ENCODE measurements around the gene SF3A2.

The SF3A2 gene, protein sequence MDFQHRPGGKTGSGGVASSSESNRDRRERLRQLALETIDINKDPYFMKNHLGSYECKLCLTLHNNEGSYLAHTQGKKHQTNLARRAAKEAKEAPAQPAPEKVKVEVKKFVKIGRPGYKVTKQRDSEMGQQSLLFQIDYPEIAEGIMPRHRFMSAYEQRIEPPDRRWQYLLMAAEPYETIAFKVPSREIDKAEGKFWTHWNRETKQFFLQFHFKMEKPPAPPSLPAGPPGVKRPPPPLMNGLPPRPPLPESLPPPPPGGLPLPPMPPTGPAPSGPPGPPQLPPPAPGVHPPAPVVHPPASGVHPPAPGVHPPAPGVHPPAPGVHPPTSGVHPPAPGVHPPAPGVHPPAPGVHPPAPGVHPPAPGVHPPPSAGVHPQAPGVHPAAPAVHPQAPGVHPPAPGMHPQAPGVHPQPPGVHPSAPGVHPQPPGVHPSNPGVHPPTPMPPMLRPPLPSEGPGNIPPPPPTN

DNA sequence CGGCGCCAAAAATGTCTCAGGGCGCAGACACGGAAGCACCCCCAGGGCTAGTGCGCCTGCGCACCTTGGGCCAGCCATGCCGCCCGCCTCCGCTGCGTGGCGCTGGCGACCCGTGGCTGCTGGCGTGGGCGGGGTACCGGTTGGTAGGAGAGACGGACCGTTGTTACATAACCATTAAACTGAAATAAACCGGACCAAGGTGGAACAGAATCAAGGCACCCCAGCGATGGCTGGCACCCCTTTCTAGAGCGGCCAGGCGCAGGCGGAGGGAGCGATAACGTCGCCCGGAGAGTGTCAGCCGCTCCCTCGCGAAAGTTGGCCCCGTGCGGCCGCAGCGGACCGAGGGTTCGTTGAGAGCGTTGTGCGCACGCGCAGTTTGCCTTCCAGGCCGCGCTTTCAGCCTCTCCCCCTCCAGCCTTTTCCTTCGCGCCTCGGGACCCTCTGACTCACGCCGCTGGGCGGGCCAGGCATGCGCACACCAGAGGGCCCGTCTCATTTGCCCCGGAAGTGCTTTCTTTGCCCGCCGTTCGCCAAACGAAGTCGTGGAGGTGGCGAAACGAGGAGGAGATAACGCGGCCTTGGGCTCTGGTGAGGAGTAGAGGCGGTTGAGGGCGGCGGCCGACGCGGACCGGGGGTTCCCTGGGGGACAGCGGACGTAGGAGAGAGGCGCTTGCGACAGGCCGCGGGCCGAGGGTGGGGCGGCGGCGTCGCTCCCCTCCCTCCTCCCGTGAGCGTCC is at the start of gene SF3A2, which contains the start of gene PLEKHJ1:
Gene SF3A2 (plus strand): TSS at position 511 of the 737 bp plus-strand sequence. CDS start 6,595 bp downstream, outside the sequence.
Gene PLEKHJ1 (minus strand): TSS at position 16 of the 737 bp plus-strand sequence. CDS start 81 bp downstream, outside the sequence.
- no peaks in the 10 kb centered on the region for H3K9me3 Mint-ChIP-seq
- H3K4me3 Mint-ChIP-seq = peak within 1 kb of the TSS; percentile 98
- DNase-seq (ENCODE audit: low spot score in 2 of 2) (peak; percentile 100), ATAC-seq (peak; percentile 84)
- H3K27ac Mint-ChIP-seq = peak within 1 kb of the TSS; percentile 100
- peaks cover 73% of the 10 kb centered on the region for H3K4me1 Mint-ChIP-seq
- H3K36me3 Mint-ChIP-seq = peaks cover 98% of the 10 kb centered on the region

GRCh38 chr19:2187159-2187558 is 49.5 kb upstream of the SF3A2 start:
- no peak for ATAC-seq
- Mint-ChIP-seq H3K4me1 (peaks cover 45% of the 10 kb centered on the region), H3K27ac (peak overlapping the region; percentile 53), H3K9me3 (no peaks in the 10 kb centered on the region), H3K4me3 (no peak overlapping the region), H3K36me3 (peaks cover 99% of the 10 kb centered on the region)
- DNase-seq (ENCODE audit: low spot score in 2 of 2) = no peak

- peaks cover 99% of the 10 kb centered on the region for H3K36me3 Mint-ChIP-seq
- H3K4me3 Mint-ChIP-seq = no peak overlapping the region
- no peak for DNase-seq (ENCODE audit: low spot score in 2 of 2)
- peak overlapping the region; percentile 34 for H3K27ac Mint-ChIP-seq
- H3K4me1 Mint-ChIP-seq = peaks cover 35% of the 10 kb centered on the region
- ATAC-seq = peak; percentile 93
- no peaks in the 10 kb centered on the region for H3K9me3 Mint-ChIP-seq
Observed at GRCh38 chr19:2188708-2189385, 47.8 kb upstream of the SF3A2 start.

DNA sequence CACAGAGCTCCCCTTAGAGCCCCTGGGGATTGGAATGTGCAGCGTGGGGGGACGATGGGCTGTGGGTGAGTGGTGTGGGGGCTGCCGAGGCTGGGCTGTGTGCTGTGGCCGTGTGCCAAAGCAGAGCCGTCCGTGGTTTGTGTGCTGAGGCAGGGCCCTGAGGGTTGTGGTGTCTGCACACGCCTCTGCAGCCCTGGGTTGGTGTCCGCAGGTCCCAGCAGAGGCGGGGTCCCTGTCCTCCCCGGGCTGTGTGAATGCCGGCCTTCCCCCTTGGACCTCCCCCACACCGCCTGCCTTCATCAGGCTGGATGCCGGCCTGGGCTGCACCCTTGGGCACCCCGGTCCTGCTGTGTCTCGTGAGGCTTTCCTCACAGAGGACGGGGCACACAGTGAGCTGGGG is 46.7 kb upstream of the SF3A2 start:
- peak overlapping the region; percentile 79 for H3K27ac Mint-ChIP-seq
- H3K4me3 Mint-ChIP-seq = no peak overlapping the region
- H3K9me3 Mint-ChIP-seq = no peaks in the 10 kb centered on the region
- ATAC-seq = no peak
- DNase-seq (ENCODE audit: low spot score in 2 of 2) = no peak
- peaks cover 99% of the 10 kb centered on the region for H3K36me3 Mint-ChIP-seq
- H3K4me1 Mint-ChIP-seq = peaks cover 25% of the 10 kb centered on the region

DNA sequence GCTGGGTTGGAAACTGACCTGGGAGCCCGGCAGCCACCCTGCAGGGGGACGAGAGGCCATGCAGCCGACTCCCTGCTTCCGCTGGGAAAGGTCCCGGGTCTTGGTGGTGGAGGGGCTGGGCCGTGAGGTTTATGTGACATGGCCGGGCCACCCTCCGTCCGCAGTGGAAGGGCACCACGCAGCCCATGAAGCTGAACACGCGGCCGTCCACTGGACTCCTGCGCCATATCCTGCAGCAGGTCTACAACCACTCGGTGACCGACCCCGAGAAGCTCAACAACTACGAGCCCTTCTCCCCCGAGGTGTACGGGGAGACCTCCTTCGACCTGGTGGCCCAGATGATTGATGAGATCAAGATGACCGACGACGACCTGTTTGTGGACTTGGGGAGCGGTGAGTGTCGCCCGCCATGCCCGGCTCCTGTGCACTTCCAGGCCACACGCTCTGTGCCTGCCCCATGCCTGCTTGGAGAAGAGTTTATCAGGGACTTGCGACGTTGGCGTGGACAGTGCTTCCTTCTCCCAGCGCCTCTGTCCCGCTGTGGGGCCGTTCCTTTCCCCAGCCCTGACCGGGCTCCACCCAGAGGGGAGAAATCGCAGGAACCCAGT is 45.7 kb upstream of the SF3A2 start:
- peaks cover 20% of the 10 kb centered on the region for H3K4me1 Mint-ChIP-seq
- ATAC-seq = no peak
- peak overlapping the region; percentile 79 for H3K27ac Mint-ChIP-seq
- H3K4me3 Mint-ChIP-seq = no peak overlapping the region
- DNase-seq (ENCODE audit: low spot score in 2 of 2) = no peak
- H3K9me3 Mint-ChIP-seq = no peaks in the 10 kb centered on the region
- peaks cover 98% of the 10 kb centered on the region for H3K36me3 Mint-ChIP-seq

- Mint-ChIP-seq H3K27ac (peak overlapping the region; percentile 79), H3K4me3 (no peak overlapping the region), H3K4me1 (peaks cover 22% of the 10 kb centered on the region), H3K9me3 (no peaks in the 10 kb centered on the region), H3K36me3 (peaks cover 98% of the 10 kb centered on the region)
- ATAC-seq = no peak
- DNase-seq (ENCODE audit: low spot score in 2 of 2) = no peak
Observed at GRCh38 chr19:2191456-2192310, 44.9 kb upstream of the SF3A2 start.

DNA sequence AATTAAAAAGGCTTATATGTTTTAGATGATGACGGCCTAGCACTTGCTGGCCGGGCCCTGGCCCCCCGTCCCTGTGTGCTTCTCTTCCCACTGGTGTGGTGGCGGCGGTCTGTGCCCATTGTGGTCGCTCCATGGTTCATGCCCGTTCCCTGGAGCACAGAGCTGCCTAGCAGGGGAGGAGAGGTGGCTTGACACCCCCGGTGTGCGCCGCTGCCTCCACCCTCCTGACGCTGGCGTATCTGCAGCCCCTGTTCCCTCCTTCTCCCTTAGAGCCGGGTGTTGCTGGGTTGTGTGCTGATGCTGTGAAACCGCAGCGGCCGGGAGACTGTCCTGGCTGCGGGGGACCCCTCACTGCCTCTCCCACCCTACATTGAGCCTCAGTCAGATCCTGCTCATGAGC is 43.8 kb upstream of the SF3A2 start:
- no peak for DNase-seq (ENCODE audit: low spot score in 2 of 2)
- H3K9me3 Mint-ChIP-seq = no peaks in the 10 kb centered on the region
- no peak overlapping the region for H3K27ac Mint-ChIP-seq
- no peak for ATAC-seq
- peaks cover 98% of the 10 kb centered on the region for H3K36me3 Mint-ChIP-seq
- H3K4me3 Mint-ChIP-seq = no peak overlapping the region
- H3K4me1 Mint-ChIP-seq = peaks cover 27% of the 10 kb centered on the region

DNA sequence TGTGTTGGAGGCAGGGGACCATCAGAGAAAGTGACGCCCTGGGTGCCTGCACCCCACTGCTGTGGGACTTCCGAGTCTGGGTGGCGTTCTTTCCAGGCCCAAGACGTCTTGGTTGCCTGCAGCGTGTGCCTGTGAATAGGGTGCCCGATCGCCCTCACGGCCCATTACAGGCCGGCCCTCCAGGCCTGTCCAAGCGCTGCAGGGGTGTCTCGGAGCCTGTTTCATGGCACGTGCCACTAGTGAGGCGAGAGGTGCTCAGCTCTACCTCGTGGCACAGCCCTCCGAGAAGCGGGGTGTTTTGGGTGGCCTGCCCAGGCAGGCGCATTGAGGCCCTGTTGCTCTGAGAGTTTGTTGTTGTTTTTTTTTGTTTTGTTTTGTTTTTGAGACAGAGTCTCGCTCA is 42.8 kb upstream of the SF3A2 start:
- Mint-ChIP-seq H3K4me1 (peaks cover 26% of the 10 kb centered on the region), H3K9me3 (no peaks in the 10 kb centered on the region), H3K36me3 (peaks cover 95% of the 10 kb centered on the region), H3K27ac (no peak overlapping the region), H3K4me3 (no peak overlapping the region)
- ATAC-seq (no peak), DNase-seq (ENCODE audit: low spot score in 2 of 2) (no peak)

- DNase-seq (ENCODE audit: low spot score in 2 of 2) (no peak), ATAC-seq (no peak)
- no peak overlapping the region for H3K27ac Mint-ChIP-seq
- H3K36me3 Mint-ChIP-seq = peaks cover 90% of the 10 kb centered on the region
- no peak overlapping the region for H3K4me3 Mint-ChIP-seq
- no peaks in the 10 kb centered on the region for H3K9me3 Mint-ChIP-seq
- peaks cover 25% of the 10 kb centered on the region for H3K4me1 Mint-ChIP-seq
Observed at GRCh38 chr19:2194513-2195078, 42.0 kb upstream of the SF3A2 start.

DNA sequence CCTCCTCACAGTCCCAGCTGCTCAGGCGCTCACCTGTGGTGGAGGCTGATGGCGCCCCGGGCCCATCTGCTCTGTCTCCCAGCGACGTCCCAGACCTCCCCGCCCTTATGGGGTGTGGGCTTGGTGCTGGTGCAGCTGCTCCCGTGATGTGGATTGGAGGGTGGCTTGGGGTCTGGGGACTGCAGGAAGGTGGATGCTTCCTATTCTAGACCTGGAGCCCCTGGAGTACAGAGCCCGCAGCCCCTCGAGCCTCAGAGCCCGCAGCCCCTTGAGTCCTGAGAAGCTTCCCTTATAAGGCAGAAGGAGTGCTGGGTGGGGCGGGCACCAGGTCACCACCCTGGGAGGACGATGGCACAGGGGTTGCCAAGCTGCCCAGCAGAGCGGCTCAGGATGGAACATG is 41.3 kb upstream of the SF3A2 start:
- Mint-ChIP-seq H3K36me3 (peaks cover 87% of the 10 kb centered on the region), H3K4me1 (peaks cover 25% of the 10 kb centered on the region), H3K27ac (peak overlapping the region; percentile 43), H3K4me3 (no peak overlapping the region), H3K9me3 (no peaks in the 10 kb centered on the region)
- DNase-seq (ENCODE audit: low spot score in 2 of 2) (no peak), ATAC-seq (no peak)

- Mint-ChIP-seq H3K36me3 (peaks cover 87% of the 10 kb centered on the region), H3K9me3 (no peaks in the 10 kb centered on the region), H3K27ac (no peak overlapping the region), H3K4me1 (peaks cover 23% of the 10 kb centered on the region), H3K4me3 (no peak overlapping the region)
- DNase-seq (ENCODE audit: low spot score in 2 of 2) = no peak
- ATAC-seq = no peak
Observed at GRCh38 chr19:2195914-2196313, 40.7 kb upstream of the SF3A2 start.

DNA sequence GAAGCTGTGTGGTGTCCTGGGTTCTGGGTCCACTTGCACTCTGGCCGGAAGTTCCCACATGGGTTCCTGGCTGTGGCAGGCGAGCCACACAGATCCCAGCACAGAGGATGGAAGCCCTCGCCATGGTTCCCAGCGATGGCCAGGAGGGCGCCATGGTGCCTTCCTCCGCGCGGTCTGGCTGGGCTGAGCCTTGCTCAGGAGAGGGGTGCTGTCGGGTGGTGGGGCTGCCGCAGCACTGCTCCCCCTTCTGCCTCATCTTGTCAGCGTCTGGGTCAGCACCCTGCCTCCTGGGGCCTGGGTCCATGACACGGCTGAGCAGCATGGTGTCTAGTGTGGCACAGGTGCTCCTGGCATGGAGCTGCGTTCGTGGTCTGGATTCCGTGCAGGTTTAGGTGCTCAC is 39.4 kb upstream of the SF3A2 start:
- Mint-ChIP-seq H3K27ac (peak overlapping the region; percentile 44), H3K36me3 (peaks cover 87% of the 10 kb centered on the region), H3K4me1 (peaks cover 31% of the 10 kb centered on the region), H3K4me3 (no peak overlapping the region), H3K9me3 (no peaks in the 10 kb centered on the region)
- ATAC-seq (no peak), DNase-seq (ENCODE audit: low spot score in 2 of 2) (no peak)

DNA sequence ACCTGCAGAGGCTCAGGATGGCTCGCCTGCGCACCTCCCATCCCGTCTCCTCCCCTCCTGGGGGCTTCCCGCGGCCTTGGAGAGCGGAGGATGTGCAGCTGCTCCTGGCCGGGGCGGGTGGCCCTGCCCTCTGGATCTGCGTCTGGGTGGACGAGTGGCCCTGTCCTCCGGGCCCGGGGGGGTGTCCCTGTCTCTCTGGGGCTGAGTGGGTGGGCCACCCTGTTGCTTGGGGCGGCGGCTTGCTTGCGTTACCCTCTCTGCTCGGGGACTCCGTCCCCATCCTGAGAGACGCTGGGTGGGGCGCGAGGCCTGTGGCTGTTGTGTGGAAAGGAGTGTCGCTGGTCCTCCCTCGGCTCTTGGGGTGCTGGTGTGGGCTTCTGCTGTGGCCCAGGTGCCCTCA is 38.3 kb upstream of the SF3A2 start:
- DNase-seq (ENCODE audit: low spot score in 2 of 2) (no peak), ATAC-seq (no peak)
- Mint-ChIP-seq H3K4me1 (peaks cover 31% of the 10 kb centered on the region), H3K9me3 (no peaks in the 10 kb centered on the region), H3K27ac (peak overlapping the region; percentile 74), H3K4me3 (no peak overlapping the region), H3K36me3 (peaks cover 87% of the 10 kb centered on the region)

DNA sequence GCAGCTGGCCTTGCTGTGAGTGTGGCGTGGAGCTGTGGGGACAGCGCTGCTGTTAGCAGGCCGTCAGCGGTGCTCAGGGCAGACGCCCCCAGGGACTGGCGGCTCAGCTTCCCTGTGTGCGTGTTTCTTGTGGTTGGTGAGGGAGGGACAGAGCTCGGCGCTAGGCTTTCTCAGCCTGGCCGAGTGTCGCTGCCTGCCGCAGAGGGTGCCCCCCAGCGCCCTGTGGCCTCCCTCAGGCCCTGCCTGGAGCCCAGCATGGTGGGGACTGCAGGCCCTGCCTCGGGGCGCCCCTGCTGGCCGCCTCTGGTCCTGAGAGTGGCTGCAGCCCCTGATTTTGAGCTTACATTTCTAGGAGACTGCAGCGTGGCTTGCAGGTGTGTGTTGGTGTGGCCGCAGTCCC is 37.4 kb upstream of the SF3A2 start:
- Mint-ChIP-seq H3K4me1 (peaks cover 36% of the 10 kb centered on the region), H3K4me3 (no peak overlapping the region), H3K36me3 (peaks cover 87% of the 10 kb centered on the region), H3K27ac (peak overlapping the region; percentile 74), H3K9me3 (no peaks in the 10 kb centered on the region)
- no peak for DNase-seq (ENCODE audit: low spot score in 2 of 2)
- ATAC-seq = peak; percentile 11

Data from stimulated activated effector memory CD8-positive, alpha-beta T cell treated with anti-CD3 and anti-CD28 coated beads, Interleukin-12 subunit alpha, Interleukin-12 subunit beta, amount 100 ng/mL, for 72 hours (primary cell).